Nephron (organoid): Measurements from ENCODE around the gene PLOD1.

Experiments used
- H3K27ac Mint-ChIP-seq, 3 experiments: 2 replicates each; pipeline ENCODE4 v1.8.0; 2020; ENCODE audit warnings: mixed read lengths in 3 of 3, mild to moderate bottlenecking in 2 of 3, moderate library complexity in 1 of 3
- H3K27me3 Mint-ChIP-seq: 2 replicates; pipeline ENCODE4 v1.8.0; 2021; ENCODE audit warnings: low read depth, mild to moderate bottlenecking, moderate library complexity, mixed read lengths
- H3K36me3 Mint-ChIP-seq: 2 replicates; pipeline ENCODE4 v1.8.0; 2020; ENCODE audit warnings: low read depth, mixed read lengths
- H3K4me1 Mint-ChIP-seq: 2 replicates; pipeline ENCODE4 v1.8.0; 2020; ENCODE audit warnings: mixed read lengths
- H3K4me3 Mint-ChIP-seq, 3 experiments: 2 replicates each; pipeline ENCODE4 v1.8.0; 2020; ENCODE audit warnings: mild to moderate bottlenecking in 3 of 3, mixed read lengths in 3 of 3, moderate library complexity in 2 of 3
- H3K9me3 Mint-ChIP-seq: 2 replicates; pipeline ENCODE4 v1.8.0; 2020; ENCODE audit warnings: mixed read lengths
- TF ChIP-seq, protein P1 (sequence below), 3 experiments: fragments of 200-600 bp; sonication (generic); IDR thresholded peaks; one replicate each; pipeline ENCODE4 v1.5.0; 2021; ENCODE audit warnings: antibody characterized with exemption in 3 of 3; ENCODE audit not compliant: unreplicated experiment in 3 of 3

The PLOD1 gene

DNA sequence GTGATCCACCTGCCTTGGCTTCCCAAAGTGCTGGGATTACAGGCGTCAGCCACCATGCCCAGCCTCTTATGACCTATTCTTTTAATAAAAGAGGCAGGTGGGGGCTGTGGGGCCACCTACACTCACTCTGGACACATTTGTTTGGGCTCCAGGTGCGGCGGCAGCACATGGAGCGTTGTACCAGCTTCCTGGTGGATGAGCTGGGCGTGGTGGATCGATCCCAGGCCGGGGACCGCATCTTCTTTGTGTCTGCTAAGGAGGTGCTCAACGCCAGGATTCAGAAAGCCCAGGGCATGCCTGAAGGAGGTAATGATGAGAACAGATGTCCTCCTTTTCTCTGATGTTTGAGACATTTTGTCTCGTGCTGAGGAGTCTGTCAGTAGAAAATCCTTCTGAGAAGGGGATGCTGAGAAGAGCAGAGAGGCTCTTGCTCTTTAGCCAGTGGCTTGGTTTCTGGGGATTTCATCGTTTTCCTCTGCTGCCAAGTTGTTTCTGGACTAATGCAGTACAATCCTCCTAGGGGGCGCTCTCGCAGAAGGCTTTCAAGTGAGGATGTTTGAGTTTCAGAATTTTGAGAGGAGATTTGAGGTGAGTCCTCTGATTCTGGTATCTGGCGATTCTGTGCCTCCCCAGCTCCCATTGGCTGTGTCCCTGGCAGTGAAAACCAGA lies 66.9 kb downstream of the PLOD1 start:
- peaks cover 82% of the 10 kb centered on the region for H3K36me3 Mint-ChIP-seq
- no peak overlapping the region for H3K4me3 Mint-ChIP-seq
- no peaks in the 10 kb centered on the region for H3K27me3 Mint-ChIP-seq
- H3K9me3 Mint-ChIP-seq = no peaks in the 10 kb centered on the region
- H3K27ac Mint-ChIP-seq = no peak overlapping the region
- no peaks in the 10 kb centered on the region for H3K4me1 Mint-ChIP-seq
- TF ChIP-seq, protein P1, sequence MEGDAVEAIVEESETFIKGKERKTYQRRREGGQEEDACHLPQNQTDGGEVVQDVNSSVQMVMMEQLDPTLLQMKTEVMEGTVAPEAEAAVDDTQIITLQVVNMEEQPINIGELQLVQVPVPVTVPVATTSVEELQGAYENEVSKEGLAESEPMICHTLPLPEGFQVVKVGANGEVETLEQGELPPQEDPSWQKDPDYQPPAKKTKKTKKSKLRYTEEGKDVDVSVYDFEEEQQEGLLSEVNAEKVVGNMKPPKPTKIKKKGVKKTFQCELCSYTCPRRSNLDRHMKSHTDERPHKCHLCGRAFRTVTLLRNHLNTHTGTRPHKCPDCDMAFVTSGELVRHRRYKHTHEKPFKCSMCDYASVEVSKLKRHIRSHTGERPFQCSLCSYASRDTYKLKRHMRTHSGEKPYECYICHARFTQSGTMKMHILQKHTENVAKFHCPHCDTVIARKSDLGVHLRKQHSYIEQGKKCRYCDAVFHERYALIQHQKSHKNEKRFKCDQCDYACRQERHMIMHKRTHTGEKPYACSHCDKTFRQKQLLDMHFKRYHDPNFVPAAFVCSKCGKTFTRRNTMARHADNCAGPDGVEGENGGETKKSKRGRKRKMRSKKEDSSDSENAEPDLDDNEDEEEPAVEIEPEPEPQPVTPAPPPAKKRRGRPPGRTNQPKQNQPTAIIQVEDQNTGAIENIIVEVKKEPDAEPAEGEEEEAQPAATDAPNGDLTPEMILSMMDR (IDR thresholded peaks at IDR 0.05; ENCODE audit: unreplicated experiment in 3 of 3) = peak; percentile 35 to 53 (median 39)

DNA sequence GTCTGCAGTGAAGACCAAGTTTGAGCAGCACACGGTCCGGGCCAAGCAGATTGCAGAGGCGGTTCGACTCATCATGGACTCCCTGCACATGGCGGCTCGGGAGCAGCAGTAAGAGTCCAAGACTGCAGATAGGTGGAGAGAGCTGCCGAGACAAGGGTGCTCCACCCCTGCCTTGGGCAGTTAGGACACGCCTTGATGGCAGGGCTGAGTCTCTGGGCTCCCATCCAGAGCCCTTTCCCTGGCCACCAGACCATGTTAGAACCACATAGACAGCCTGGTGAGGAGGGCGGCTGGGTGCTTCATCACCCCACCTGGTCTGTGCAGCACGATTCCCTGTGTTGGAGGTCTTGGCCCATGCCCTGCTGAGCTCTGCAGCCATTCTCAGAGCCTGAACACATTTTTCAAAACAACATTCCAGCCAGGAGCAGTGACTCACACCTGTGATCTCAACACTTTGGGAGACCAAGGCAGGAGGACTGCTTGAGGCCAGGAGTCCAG lies 67.5 kb downstream of the PLOD1 start:
- Mint-ChIP-seq H3K27ac (no peak overlapping the region), H3K4me3 (no peak overlapping the region), H3K9me3 (no peaks in the 10 kb centered on the region), H3K27me3 (no peaks in the 10 kb centered on the region), H3K36me3 (peaks cover 83% of the 10 kb centered on the region), H3K4me1 (no peaks in the 10 kb centered on the region)
- TF ChIP-seq, protein P1 (IDR thresholded peaks at IDR 0.05; ENCODE audit: unreplicated experiment in 3 of 3) = no peak

DNA sequence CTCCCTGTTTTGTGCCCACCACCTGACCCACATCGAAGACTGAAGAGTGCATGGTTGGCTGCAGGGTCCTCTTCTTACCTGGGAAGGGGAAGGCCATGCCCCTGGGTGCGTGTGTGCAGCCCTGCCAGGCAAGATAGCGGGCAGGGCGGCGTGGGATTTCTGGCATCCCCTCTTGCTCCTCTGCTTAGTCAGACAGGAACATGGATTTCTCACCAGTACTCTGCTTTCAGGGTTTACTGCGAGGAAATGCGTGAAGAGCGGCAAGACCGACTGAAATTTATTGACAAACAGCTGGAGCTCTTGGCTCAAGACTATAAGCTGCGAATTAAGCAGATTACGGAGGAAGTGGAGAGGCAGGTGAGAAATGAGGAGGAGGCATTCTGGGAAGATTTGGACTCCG lies 69.2 kb downstream of the PLOD1 start:
- no peak overlapping the region for H3K27ac Mint-ChIP-seq
- peaks cover 85% of the 10 kb centered on the region for H3K36me3 Mint-ChIP-seq
- TF ChIP-seq, protein P1 (IDR thresholded peaks at IDR 0.05; ENCODE audit: unreplicated experiment in 3 of 3) = no peak
- H3K27me3 Mint-ChIP-seq = no peaks in the 10 kb centered on the region
- no peaks in the 10 kb centered on the region for H3K9me3 Mint-ChIP-seq
- H3K4me3 Mint-ChIP-seq = no peak overlapping the region
- no peaks in the 10 kb centered on the region for H3K4me1 Mint-ChIP-seq

- Mint-ChIP-seq H3K27me3 (no peaks in the 10 kb centered on the region), H3K27ac (no peak overlapping the region), H3K9me3 (no peaks in the 10 kb centered on the region), H3K4me1 (no peaks in the 10 kb centered on the region), H3K36me3 (peaks cover 90% of the 10 kb centered on the region), H3K4me3 (no peak overlapping the region)
- TF ChIP-seq, protein P1 (IDR thresholded peaks at IDR 0.05; ENCODE audit: unreplicated experiment in 3 of 3) = no peak
These were observed 71.1 kb downstream of the PLOD1 start for GRCh38 chr1:12005488-12006166.

- Mint-ChIP-seq H3K36me3 (peaks cover 94% of the 10 kb centered on the region), H3K4me3 (no peak overlapping the region), H3K9me3 (no peaks in the 10 kb centered on the region), H3K27me3 (no peaks in the 10 kb centered on the region), H3K27ac (no peak overlapping the region), H3K4me1 (no peaks in the 10 kb centered on the region)
- TF ChIP-seq, protein P1 (IDR thresholded peaks at IDR 0.05; ENCODE audit: unreplicated experiment in 3 of 3) = no peak
These were observed 71.8 kb downstream of the PLOD1 start for GRCh38 chr1:12006167-12006921.
